Measurements from ENCODE around the gene USP14. TPM values are rescaled to one million over a fixed set of nuclear protein-coding genes. Genes with fewer than 3 reads are reported as not detected.

USP14 gene
- total RNA-seq, 1 donor from 2014 or later, result 47.8 TPM

DNA sequence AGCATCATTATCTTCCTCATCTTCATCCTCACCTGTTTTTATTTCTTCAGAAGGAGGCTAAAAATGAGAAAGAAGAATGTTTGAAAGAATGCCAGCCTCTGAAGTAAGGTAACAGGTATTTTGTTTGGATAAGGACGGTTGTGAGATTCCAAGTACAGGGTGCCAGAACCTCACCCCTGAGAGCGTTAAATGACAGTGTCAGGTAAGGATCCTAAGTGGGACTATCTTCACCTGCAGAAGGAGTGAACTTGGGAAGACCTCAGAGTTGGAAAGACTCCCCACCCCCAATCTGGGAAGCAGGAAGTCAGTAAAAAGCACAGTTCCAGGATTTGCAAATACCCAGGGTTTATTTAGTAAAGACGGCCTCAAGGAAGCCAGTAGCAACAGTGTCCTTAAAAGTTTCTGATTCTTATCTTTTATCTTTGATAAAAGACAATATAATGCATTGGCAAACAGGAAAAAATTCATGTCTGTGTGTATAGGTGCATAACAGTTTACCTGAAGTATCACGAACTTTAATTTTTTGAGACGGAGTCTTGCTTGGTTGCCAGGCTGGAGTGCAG, 57.2 kb downstream of the USP14 start:
- intact Hi-C loops (cut with DNase I), result no loop called here
- ATAC-seq (ENCODE audit: poor library complexity) (no peak), DNase-seq (no peak)

- no peak for ATAC-seq (ENCODE audit: poor library complexity)
- intact Hi-C loops (cut with DNase I), result no loop called here
- no peak for DNase-seq
Measured at GRCh38 chr18:217532-218336, 59.4 kb downstream of the USP14 start.

- ATAC-seq (ENCODE audit: poor library complexity) (no peak), DNase-seq (no peak)
- intact Hi-C loops (cut with DNase I), result no loop called here
Measured at GRCh38 chr18:220708-221107, 62.4 kb downstream of the USP14 start.

- no peak for DNase-seq
- intact Hi-C loops (cut with DNase I), result no loop called here
- ATAC-seq (ENCODE audit: poor library complexity), result no peak
Measured at GRCh38 chr18:225745-226144, 67.4 kb downstream of the USP14 start.

GRCh38 chr18:227374-227773, 69.0 kb downstream of the USP14 start:
- no peak for ATAC-seq (ENCODE audit: poor library complexity)
- intact Hi-C loops (cut with DNase I), result no loop called here
- no peak for DNase-seq

GRCh38 chr18:227902-228301, 69.5 kb downstream of the USP14 start:
- DNase-seq (no peak), ATAC-seq (ENCODE audit: poor library complexity) (no peak)
- intact Hi-C loops (cut with DNase I), result no loop called here

DNA sequence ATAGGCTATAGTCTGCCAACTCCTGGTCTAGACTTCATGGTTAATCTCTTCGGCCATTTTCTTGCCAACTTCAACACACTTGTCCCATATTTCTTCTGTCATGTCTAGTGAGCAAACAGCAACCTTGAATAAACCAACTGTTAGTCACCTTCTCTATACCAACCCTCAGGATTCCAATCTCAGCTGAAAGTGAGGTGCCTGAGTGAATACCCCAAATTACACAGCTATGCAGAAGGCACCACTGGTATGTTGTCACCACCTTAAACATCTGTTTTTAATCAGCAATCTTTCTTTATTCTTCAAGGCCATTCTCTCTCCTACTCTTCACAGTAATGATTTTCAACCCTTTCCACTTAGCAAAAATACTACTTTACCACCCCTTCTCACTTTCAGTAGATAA, 70.2 kb downstream of the USP14 start:
- DNase-seq, result no peak
- no peak for ATAC-seq (ENCODE audit: poor library complexity)
- intact Hi-C loops (cut with DNase I), result no loop called here

DNA sequence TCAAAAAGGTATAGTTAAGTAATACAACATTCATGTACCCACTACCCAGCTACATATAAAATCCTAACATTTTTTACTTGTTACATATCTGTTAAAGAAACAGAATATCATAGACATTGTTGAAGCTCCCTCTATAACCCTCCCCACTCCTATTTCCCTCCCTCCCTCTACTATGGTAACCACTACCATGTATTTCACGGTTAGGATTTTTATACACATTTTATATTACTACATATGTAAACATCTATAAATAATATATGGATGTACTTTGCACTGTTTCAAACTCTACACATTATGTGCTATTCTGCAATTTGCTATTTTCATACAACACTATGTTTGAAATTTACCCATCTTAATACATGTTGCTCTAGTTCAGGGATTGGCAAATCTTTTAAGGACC, 73.2 kb downstream of the USP14 start:
- ATAC-seq (ENCODE audit: poor library complexity) (no peak), DNase-seq (no peak)

DNA sequence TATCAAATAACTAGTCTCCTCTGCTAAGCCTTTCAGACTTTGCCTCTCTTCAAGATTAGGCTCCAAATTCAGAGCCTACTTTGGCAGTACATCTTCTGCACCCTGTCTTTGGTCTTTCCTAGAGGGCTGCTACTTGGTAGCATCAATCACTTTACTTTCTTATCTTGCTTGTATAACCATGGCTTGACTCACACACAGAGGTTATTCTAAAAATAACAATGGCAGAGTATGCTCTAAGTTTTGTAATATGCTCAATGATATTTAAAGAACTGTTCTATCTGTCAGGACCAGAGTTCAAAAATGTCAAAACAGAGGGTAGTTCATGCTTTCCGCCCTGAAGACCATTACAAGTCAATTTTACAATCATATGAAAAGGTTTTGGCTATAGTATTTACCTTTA, 81.8 kb downstream of the USP14 start:
- peak; percentile 95 for ATAC-seq (ENCODE audit: poor library complexity)

More for the DNA sequence above, 73.2 kb downstream of the USP14 start:
- intact Hi-C loops (cut with DNase I), result no loop called here

DNA sequence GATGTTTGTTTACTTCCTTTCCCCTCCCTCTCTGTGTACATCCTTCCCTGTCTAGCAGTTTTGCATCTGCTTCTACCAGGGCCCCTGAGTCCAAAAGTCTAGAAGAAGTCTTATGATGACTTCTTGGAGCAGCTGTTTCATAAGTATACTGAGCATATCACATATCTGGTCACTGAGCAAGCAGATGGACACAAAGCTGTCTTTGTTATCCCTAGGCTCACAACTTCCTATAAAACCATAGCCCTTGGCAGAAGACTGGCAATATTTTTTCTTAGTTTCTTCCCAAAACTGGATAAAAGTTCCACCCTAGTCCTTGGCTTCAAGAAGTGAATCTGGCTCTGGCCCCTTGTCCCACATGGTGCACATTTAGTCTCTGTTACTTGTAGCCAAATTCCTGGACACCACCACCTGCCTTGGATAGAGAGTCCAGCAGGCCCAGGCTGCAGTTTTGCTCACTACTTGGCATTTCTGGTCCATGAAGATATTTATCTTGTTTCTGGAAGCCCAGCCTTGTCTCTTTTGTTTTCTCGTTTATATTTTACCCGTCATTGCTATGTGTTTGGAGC, 87.0 kb downstream of the USP14 start:
- no peak for ATAC-seq (ENCODE audit: poor library complexity)
- no peak for DNase-seq
- intact Hi-C loops (cut with DNase I), result no loop called here

More for the DNA sequence above, 81.8 kb downstream of the USP14 start:
- no peak for DNase-seq
- intact Hi-C loops (cut with DNase I), result no loop called here

GRCh38 chr18:248053-248452, 89.7 kb downstream of the USP14 start:
- intact Hi-C loops (cut with DNase I), result no loop called here

DNA sequence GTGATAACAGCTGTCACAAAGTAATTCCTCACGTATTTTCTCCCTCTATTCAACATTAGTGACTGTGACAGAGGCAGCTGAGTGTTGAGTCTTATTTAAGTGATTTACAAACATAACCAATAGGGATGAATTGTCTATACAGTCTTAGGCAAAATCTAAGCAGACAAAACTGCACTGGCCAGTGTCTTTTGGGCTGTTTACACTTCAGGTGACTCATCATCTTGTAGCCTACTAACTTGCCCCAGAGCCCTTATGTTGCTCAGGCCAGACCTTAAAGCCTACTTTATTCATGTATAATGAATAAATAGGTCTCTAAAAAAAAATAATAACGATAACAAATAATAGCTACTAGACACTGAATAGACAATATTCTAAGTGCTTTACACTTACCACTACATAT, 92.3 kb downstream of the USP14 start:
- DNase-seq, result no peak
- ATAC-seq (ENCODE audit: poor library complexity), result no peak
- intact Hi-C loops (cut with DNase I), result no loop called here

More at GRCh38 chr18:248053-248452, 89.7 kb downstream of the USP14 start:
- ATAC-seq (ENCODE audit: poor library complexity) (no peak), DNase-seq (no peak)

DNA sequence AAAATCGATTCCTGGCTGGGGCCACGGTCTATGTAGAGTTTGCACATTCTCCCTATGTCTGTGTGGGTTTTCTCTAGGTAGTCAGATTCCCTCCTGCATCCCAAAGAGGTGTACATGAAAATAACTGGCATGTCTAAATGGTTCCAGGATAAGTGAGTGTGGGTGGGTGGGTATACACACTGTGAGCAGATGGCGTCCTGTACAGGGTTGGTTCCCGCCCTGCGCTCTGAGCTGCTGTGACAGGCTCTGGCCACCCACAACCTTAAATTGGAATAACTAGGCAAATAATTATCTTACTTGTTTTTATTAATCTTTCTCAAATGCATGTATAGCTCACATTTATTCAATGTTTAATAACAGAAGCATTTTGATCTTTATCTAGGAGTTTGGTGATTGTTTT, 93.2 kb downstream of the USP14 start:
- DNase-seq, result no peak
- no peak for ATAC-seq (ENCODE audit: poor library complexity)
- intact Hi-C loops (cut with DNase I), result no loop called here

DNA sequence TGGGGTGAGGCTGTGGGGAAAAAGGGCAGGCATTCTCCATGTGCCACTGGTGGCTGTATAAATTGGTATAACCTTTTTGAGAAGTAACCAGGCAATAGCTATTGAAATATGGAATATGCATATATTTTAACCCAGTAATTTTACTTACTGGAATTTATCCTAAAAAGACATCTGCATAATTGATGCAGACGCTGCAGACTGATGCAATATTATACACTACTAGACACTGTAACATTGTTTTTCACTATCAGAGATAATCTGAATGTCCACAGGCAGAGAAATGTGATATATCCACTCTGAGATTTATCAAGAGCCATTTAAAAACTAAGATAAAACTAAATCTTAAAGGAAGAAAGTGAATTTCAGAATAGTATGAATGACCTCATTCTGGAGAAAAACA, 94.8 kb downstream of the USP14 start:
- ATAC-seq (ENCODE audit: poor library complexity) (no peak), DNase-seq (no peak)
- intact Hi-C loops (cut with DNase I), result no loop called here

- DNase-seq (no peak), ATAC-seq (ENCODE audit: poor library complexity) (no peak)
- intact Hi-C loops (cut with DNase I), result no loop called here
Measured at GRCh38 chr18:255171-255570, 96.8 kb downstream of the USP14 start.

- intact Hi-C loops (cut with DNase I), result no loop called here
- no peak for ATAC-seq (ENCODE audit: poor library complexity)
Measured at GRCh38 chr18:260547-260946, 102.2 kb downstream of the USP14 start.

DNA sequence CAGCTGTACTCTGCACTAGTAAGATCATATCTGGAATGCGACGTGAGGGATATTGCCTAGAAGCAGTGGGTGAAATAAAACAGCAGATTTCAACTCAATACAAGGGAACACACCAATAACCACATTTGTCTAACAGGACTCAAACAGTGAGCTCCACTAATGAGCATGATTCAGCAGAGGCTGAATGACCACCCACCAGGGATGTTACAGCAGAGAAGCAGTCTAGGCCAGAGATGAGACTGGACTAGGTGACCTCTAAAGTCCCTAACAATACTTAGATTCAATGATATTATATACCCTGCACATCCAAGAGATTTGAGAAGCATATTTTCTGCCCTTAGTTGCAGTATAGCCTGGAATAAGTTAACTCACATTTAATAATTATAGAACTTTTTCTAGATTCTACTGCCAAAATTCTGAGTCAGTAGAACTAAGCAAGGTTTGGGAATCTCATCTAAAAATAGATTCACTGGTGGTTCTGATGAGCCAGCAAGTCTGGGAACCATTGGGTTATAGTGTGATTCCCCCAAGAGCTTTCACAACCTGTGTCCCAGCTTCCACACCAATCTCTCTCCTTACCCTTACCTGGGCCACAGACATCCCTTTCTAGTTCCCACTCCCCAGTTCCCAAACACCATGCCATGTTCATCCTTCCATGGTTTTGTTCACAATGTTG, 103.2 kb downstream of the USP14 start:
- no peak for DNase-seq
- intact Hi-C loops (cut with DNase I), result no loop called here
- no peak for ATAC-seq (ENCODE audit: poor library complexity)

More at GRCh38 chr18:260547-260946, 102.2 kb downstream of the USP14 start:
- DNase-seq, result no peak

Measured in Right ventricle myocardium superior (tissue), 1 donor.